GM21367 (cell line): ENCODE measurements around the gene DDX49.

Source experiments
- ATAC-seq: cut with Tn5 transposase; IDR thresholded peaks from one replicate; pipeline ENCODE4 v1.9.1; 2021; ENCODE audit not compliant: unreplicated experiment

DDX49 gene

DNA sequence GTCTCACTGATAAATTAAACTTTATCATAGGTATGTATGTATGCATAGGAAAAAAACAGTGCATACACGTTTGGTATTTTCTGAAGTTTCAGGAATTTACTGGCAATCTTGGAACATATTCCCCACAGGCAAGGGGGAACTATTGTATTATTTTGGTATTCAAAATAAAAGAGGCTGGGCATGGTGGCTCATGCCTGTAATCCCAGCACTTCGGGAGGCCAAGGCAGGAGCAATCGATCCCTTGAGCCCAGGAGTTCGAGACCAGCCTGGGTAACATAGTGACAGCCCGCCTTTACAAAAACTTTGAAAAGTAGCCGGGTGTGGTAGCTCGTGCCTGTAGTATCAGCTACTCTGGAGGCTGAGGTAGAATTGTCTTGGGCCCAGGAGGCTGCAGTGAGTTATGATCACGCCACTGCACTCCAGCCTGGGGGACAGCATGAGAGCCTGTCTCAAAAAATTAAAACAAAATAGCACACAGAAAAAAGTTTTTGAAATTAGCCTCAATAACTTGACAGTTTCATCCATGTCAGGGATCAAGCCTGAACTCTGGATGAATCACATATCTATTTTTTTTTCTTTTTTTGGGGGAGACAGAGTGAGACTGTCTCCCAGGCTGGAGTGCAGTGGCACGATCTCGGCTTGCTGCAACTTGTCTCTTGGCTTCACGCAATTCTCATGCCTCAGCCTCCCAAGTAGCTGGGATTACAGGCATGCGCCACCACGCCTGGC is 50.6 kb downstream of the DDX49 start:
- no peak for ATAC-seq

DNA sequence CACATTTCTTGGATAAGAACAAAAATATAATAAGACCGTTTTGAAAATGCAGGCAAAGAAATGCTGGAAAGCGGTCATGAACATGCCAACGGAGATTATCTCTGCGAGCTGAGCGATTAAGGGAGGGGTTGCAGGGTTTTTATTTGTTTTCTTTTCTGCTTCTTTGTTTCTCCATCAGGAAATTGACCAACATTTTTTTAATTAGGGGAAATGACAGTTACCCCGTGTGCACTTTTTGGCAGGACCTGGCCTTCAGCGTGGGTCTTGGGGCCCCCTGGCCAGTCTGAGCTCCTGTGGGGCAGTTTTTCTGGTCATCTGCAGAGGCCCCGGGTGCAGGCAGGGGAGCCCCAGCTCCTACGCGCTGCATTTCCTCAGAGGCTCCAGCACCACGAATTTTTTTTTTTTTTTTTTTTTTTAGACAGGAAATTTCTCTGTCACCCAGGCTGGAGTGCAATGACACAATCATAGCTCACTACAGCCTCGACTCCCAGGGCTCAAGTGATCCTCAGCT is 52.8 kb downstream of the DDX49 start:
- no peak for ATAC-seq

DNA sequence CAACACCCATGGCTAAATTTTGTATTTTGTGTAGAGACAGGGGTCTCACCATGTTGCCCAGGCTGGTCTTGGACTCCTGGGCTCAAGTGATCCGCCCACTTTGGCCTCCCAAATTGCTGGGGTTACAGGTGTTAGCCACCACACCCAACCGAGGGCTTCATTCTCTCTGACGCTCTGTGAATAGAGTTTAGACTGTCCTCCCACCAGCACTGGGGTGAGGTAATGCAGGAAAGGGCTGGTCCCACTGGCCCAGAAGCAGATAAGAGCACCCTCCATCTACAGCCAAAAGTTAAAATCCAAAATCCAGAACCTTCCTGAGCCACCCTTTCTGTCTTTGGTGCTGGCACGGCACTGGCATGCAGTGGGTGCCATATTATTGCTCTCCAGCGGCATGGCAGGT is 53.3 kb downstream of the DDX49 start:
- ATAC-seq: no peak

DNA sequence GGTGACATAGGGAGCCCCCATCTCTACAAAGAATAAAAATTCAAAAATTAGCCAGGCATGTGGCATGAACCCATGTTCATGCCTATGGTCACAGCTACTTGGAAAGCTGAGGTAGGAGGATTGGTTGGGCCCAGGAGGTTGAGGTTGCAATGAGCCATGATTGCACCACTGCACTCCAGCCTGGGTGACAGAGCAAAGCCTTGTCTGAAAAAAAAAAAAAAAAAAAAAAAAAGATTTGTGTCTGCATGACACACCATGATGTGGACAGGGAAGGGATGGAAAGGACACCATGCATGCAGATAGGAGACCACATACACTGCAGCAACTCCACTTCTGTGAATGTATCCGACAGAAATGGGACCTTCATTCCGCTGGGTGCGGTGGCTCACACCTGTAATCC is 55.5 kb downstream of the DDX49 start:
- ATAC-seq: no peak

DNA sequence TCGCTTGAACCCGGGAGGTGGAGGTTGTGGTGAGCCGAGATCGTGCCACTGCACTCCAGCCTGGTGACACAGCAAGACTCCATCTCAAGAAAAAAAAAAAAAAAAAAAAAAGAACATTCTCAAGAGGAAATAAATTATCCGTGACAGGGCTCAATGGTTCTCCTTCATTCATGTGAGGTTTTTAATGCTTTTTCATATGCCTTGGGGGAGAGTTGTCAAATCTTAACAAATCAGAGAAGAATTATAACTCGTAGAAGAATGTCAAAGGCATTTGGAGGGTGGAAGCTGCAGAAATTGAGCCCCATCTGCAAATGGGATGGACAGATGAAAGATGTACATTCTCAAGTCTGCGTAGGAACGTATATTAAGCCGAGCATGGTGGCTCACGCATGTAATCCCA is 56.4 kb downstream of the DDX49 start:
- ATAC-seq: no peak
